Hepatocyte (in vitro differentiated cells): Measurements from ENCODE around the gene TPPP. TPM values are rescaled to one million over a fixed set of nuclear protein-coding genes. Genes with fewer than 3 reads are reported as not detected.
A peak's percentile ranks its signal among the peaks of the same experiment; 100 is the strongest.

Experiments used
- DNase-seq: peaks from one replicate; pipeline ENCODE4 v3.0.0-alpha.2; 2016; ENCODE audit warnings: low spot score
- H2AFZ ChIP-seq: fragments of 200-600 bp; sonication (generic); 2 replicates; pipeline ENCODE4 v1.6.0; 2016; ENCODE audit warnings: antibody characterized with exemption, mild to moderate bottlenecking
- H3K27ac ChIP-seq: fragments of 200-600 bp; sonication (generic); 2 replicates; pipeline ENCODE4 v1.5.1; 2016; ENCODE audit warnings: mild to moderate bottlenecking
- H3K27me3 ChIP-seq: fragments of 200-600 bp; sonication (generic); 2 replicates; pipeline ENCODE4 v1.6.1; 2016
- H3K36me3 ChIP-seq: fragments of 200-600 bp; sonication (generic); replicated peaks from 2 replicates; pipeline ENCODE4 v1.5.1; 2016; ENCODE audit warnings: low read depth; ENCODE audit not compliant: insufficient read depth
- H3K4me1 ChIP-seq: fragments of 200-600 bp; sonication (generic); 2 replicates; pipeline ENCODE4 v1.5.1; 2016; ENCODE audit warnings: mild to moderate bottlenecking, moderate library complexity; ENCODE audit not compliant: insufficient read depth
- H3K4me2 ChIP-seq: fragments of 200-600 bp; sonication (generic); 2 replicates; pipeline ENCODE4 v1.6.0; 2016
- H3K4me3 ChIP-seq: fragments of 200-600 bp; sonication (generic); 2 replicates; pipeline ENCODE4 v1.5.1; 2016; ENCODE audit warnings: mild to moderate bottlenecking
- H3K79me2 ChIP-seq: fragments of 200-600 bp; sonication (generic); 2 replicates; pipeline ENCODE4 v1.6.0; 2017; ENCODE audit warnings: mild to moderate bottlenecking
- H3K9me2 ChIP-seq: fragments of 200-600 bp; sonication (generic); replicated peaks from 2 replicates; pipeline ENCODE4 v1.6.0; 2017; ENCODE audit warnings: mild to moderate bottlenecking; ENCODE audit not compliant: insufficient read depth
- H3K9me3 ChIP-seq: fragments of 200-600 bp; sonication (generic); 2 replicates; pipeline ENCODE4 v1.5.1; 2016; ENCODE audit warnings: low read depth, mild to moderate bottlenecking
- H4K20me1 ChIP-seq: fragments of 200-600 bp; sonication (generic); 2 replicates; pipeline ENCODE4 v1.6.0; 2016; ENCODE audit warnings: mild to moderate bottlenecking; ENCODE audit not compliant: insufficient read depth, poor library complexity, severe bottlenecking
- EZH2 ChIP-seq: fragments of 200-600 bp; sonication (generic); IDR thresholded peaks from 2 replicates; pipeline ENCODE4 v1.6.1; 2016; ENCODE audit warnings: antibody characterized with exemption, mild to moderate bottlenecking, borderline replicate concordance
- EZH2phosphoT487 ChIP-seq: fragments of 200-600 bp; sonication (generic); IDR thresholded peaks from one replicate; pipeline ENCODE4 v1.6.1; 2018; ENCODE audit warnings: antibody characterized with exemption, mild to moderate bottlenecking, low read depth, moderate library complexity; ENCODE audit not compliant: unreplicated experiment, severe bottlenecking
- WGBS: methylation state at CpG from one replicate; pipeline ENCODE4 v1.1.6; 2016; ENCODE audit warnings: low lambda C conversion rate; ENCODE audit errors: missing lambda C conversion rate; 5-methylcytosine and 5-hydroxymethylcytosine counted together
- polyA plus RNA-seq: library from polyadenylated mRNA; unstranded; fragments of >200 nt; fragmentation: Nextera tagmentation; extraction: Ambion mirVana; gene quantifications from 2 replicates; pipeline ENCODE4 v1.2.1, GENCODE V29; 2016
- total RNA-seq: library from RNA; depleted of rRNA; stranded (reverse); fragments of >200 nt; gene quantifications from 2 replicates; pipeline ENCODE4 v1.2.3, GENCODE V29; 2014
- TF ChIP-seq, protein P1 (sequence below): fragments of 200-600 bp; sonication (generic); IDR thresholded peaks from 2 replicates; pipeline ENCODE4 v1.5.1; 2016; ENCODE audit warnings: antibody characterized with exemption, mild to moderate bottlenecking; ENCODE audit not compliant: poor library complexity

The TPPP gene
- total and polyA plus RNA-seq, 2 experiments from 2014 or later = 2.0 to 4.3 TPM

DNA sequence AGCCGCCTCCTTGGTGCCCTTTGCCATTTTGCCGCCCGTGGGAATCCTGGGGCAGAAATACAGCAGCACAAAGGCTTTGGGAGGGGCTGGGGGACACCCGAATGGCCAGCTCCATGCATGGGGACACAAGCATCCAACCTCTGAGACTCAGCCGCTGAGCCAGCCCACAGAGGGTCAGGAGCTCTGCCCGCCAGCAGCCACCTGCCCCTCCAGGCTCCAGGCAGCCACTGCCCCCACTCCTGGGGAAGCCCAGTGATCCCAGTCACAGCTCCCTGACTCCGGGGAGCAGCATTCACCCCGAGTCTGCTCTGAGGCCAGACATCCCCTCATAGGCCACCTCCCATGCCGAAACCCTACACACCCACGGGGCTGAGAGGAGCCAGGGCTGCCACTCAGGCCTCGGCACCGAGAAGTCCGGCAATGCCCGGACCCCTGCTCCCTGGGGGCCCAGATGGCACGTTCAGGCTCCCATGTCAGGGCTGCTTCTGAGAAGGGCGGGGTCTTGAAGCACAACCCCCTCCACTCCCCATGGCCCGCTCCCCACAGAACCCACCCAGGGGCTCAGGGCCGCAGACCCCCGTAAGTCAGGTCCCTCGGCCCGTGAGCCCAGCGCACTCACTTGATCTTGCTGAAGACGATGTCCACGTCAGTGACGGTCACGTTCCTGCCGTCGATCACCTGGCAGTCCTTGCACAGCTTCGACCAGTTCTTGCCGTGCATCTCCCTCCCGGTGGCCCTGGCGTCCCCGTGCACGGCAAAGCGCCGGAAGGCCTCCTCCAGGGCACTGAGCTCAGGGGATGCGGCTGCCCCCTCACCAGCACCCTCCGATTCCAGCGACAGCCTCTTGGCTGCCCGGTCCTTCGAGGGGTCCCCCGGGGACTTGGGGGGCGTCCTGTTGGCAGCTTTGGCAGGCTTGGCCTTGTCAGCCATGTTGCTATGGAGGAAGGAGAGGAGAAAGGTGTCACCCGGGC is 15.7 kb downstream of the TPPP start:
- H4K20me1 ChIP-seq = no peaks in the 10 kb centered on the region
- H3K4me3 ChIP-seq = no peak overlapping the region

DNA sequence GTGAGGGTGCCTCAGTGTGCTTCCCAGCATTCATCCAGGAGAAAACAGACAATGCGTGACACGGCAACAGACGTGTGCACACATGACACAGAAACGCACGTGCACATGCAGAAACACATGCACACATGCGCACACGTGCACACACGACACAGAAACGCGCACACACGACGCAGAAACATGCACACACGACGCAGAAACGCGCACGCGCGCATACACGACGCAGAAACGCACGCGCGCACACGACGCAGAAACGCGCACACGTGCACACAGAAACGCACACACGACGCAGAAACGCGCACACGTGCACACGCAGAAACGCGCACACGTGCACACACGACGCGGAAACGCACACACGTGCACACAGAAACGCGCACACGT is 16.5 kb downstream of the TPPP start:
- Histone ChIP-seq H3K9me3 (no peaks in the 10 kb centered on the region), H3K4me3 (no peak overlapping the region), H4K20me1 (no peaks in the 10 kb centered on the region), H3K36me3 (no peaks in the 10 kb centered on the region), H2AFZ (no peak overlapping the region), H3K27me3 (no peaks in the 10 kb centered on the region), H3K4me1 (peaks cover 14% of the 10 kb centered on the region), H3K79me2 (no peaks in the 10 kb centered on the region), H3K27ac (no peak overlapping the region), H3K4me2 (no peak overlapping the region), H3K9me2 (no peaks in the 10 kb centered on the region)
- 97% methylated on average over 45 of the region's 48 CpGs for WGBS
- no peak for TF ChIP-seq EZH2
- no peak for TF ChIP-seq EZH2phosphoT487
- TF ChIP-seq, protein P1, sequence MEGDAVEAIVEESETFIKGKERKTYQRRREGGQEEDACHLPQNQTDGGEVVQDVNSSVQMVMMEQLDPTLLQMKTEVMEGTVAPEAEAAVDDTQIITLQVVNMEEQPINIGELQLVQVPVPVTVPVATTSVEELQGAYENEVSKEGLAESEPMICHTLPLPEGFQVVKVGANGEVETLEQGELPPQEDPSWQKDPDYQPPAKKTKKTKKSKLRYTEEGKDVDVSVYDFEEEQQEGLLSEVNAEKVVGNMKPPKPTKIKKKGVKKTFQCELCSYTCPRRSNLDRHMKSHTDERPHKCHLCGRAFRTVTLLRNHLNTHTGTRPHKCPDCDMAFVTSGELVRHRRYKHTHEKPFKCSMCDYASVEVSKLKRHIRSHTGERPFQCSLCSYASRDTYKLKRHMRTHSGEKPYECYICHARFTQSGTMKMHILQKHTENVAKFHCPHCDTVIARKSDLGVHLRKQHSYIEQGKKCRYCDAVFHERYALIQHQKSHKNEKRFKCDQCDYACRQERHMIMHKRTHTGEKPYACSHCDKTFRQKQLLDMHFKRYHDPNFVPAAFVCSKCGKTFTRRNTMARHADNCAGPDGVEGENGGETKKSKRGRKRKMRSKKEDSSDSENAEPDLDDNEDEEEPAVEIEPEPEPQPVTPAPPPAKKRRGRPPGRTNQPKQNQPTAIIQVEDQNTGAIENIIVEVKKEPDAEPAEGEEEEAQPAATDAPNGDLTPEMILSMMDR = no peak
- DNase-seq = no peak

More for the DNA sequence above, 15.7 kb downstream of the TPPP start:
- H3K9me2 ChIP-seq = no peaks in the 10 kb centered on the region
- no peaks in the 10 kb centered on the region for H3K27me3 ChIP-seq
- no peak for TF ChIP-seq EZH2phosphoT487
- no peaks in the 10 kb centered on the region for H3K9me3 ChIP-seq
- H3K36me3 ChIP-seq = no peaks in the 10 kb centered on the region
- WGBS = 88% methylated on average over 41 of the region's 44 CpGs
- no peak overlapping the region for H3K4me2 ChIP-seq
- peaks cover 7% of the 10 kb centered on the region for H3K4me1 ChIP-seq
- peak; percentile 4 for DNase-seq
- H2AFZ ChIP-seq = no peak overlapping the region
- no peak overlapping the region for H3K27ac ChIP-seq
- H3K79me2 ChIP-seq = no peaks in the 10 kb centered on the region

DNA sequence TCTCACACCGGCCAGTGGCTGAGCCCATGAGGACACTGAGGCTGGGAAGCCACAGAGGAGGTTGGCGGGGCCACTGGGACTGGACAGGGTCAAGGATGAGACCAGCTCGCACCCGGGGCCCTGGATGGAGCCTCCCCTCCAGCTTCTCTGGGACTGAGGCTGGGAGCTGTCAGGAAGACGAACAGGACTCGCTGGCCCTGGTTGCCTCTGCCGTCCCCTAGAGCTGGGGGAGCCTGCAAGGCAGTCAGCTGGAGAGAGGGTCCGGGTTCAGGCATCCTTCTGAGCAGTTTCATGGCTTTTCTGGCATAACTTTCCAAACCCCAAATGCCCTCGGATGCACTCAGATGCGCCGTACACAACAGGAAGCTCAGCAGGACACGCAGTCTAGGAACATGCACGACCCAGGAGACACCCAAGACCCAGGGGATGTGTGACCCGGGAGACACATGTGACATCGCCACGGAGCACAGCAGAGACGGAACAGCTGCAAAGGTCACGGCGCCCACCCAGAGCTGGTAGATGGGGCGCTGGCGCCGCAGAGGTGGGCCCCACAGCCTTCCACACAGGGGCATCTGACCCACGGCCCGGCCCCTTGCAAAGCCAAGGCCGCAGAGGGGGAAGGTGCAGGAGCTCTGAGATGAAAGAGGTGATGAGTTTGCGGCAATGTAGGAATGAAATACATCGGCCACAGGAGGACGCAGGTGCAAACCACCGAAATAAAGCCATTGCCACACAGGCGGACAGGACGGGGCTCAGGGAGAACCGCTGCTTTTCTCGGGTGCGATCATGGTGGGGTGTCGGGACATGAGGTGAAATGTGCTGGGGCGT is 17.1 kb downstream of the TPPP start:
- TF ChIP-seq EZH2 = no peak
- no peak for TF ChIP-seq EZH2phosphoT487
- TF ChIP-seq, protein P1 = no peak
- no peaks in the 10 kb centered on the region for H3K36me3 ChIP-seq
- H3K79me2 ChIP-seq = no peaks in the 10 kb centered on the region
- H3K9me2 ChIP-seq = no peaks in the 10 kb centered on the region
- no peaks in the 10 kb centered on the region for H3K9me3 ChIP-seq
- DNase-seq = no peak
- H2AFZ ChIP-seq = no peak overlapping the region
- H3K27me3 ChIP-seq = no peaks in the 10 kb centered on the region
- no peaks in the 10 kb centered on the region for H4K20me1 ChIP-seq
- H3K4me2 ChIP-seq = no peak overlapping the region
- no peak overlapping the region for H3K4me3 ChIP-seq
- peaks cover 18% of the 10 kb centered on the region for H3K4me1 ChIP-seq
- no peak overlapping the region for H3K27ac ChIP-seq
- WGBS = 87% methylated on average over 36 of the region's 36 CpGs
